ENCODE measurements around the gene CDH22. TPM values are rescaled to one million over a fixed set of nuclear protein-coding genes. Genes with fewer than 3 reads are reported as not detected.

Gene CDH22
- total RNA-seq, 1 donor from 2014 or later = 1.7 TPM

DNA sequence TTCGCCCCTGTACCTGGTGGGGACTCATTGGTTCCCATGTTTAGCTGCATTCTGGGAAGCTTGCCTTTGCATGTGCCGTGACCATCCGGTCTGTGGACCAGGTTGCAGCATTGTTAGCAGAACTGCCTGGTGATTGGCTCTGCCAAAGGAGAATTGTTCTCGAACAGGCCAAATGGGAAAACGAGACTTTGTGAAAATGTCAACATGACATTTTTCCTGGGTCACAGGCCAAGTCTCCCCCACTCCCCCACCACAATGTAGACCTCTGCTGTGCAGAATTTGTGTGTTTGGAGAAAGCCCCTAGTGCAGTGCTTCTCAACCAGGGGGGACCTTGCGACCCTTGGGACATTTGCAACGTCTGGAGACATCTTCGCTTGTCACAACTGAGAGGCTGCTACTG, 23.2 kb downstream of the CDH22 start:
- Histone ChIP-seq H3K4me3 (no peak overlapping the region), H3K36me3 (no peaks in the 10 kb centered on the region), H3K9me3 (no peaks in the 10 kb centered on the region), H3K4me1 (no peaks in the 10 kb centered on the region), H3K27ac (no peak overlapping the region), H3K27me3 (no peaks in the 10 kb centered on the region)
- intact Hi-C loops (cut with DNase I) = no loop called here
- no peak for DNase-seq (ENCODE audit: extremely low spot score in 2 of 2)
- no peak for TF ChIP-seq POLR2A (IDR thresholded peaks at IDR 0.05)
- no peak for TF ChIP-seq POLR2AphosphoS5 (IDR thresholded peaks at IDR 0.05; ENCODE audit: insufficient read depth in 1 of 2, low read depth in 1 of 2)
- TF ChIP-seq, protein P1, sequence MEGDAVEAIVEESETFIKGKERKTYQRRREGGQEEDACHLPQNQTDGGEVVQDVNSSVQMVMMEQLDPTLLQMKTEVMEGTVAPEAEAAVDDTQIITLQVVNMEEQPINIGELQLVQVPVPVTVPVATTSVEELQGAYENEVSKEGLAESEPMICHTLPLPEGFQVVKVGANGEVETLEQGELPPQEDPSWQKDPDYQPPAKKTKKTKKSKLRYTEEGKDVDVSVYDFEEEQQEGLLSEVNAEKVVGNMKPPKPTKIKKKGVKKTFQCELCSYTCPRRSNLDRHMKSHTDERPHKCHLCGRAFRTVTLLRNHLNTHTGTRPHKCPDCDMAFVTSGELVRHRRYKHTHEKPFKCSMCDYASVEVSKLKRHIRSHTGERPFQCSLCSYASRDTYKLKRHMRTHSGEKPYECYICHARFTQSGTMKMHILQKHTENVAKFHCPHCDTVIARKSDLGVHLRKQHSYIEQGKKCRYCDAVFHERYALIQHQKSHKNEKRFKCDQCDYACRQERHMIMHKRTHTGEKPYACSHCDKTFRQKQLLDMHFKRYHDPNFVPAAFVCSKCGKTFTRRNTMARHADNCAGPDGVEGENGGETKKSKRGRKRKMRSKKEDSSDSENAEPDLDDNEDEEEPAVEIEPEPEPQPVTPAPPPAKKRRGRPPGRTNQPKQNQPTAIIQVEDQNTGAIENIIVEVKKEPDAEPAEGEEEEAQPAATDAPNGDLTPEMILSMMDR (IDR thresholded peaks at IDR 0.05) = no peak

DNA sequence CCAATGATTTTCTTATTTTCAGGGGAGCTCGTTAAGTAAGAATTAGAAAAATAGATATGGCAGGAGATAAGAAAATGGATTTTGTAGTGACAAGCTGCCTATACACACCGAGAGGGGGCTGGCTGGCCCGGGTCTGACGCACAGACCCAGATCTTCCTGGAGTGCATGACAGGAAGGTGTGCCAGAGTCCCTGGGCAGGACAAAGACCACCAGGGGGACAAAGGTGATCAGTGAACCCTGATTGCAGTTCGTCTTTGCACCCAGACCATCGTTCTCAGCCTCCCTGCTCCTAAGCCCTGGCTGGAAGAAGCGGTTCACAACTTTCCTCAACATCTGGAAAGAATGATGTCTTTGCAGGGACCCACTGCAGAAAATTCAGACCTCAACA, 24.3 kb downstream of the CDH22 start:
- TF ChIP-seq POLR2A (IDR thresholded peaks at IDR 0.05) = no peak
- no peak for TF ChIP-seq POLR2AphosphoS5 (IDR thresholded peaks at IDR 0.05; ENCODE audit: insufficient read depth in 1 of 2, low read depth in 1 of 2)
- TF ChIP-seq, protein P1 (IDR thresholded peaks at IDR 0.05) = no peak
- H3K27ac ChIP-seq = no peak overlapping the region
- no peak overlapping the region for H3K4me3 ChIP-seq
- H3K27me3 ChIP-seq = no peaks in the 10 kb centered on the region
- intact Hi-C loops (cut with DNase I) = no loop called here
- no peaks in the 10 kb centered on the region for H3K9me3 ChIP-seq
- no peaks in the 10 kb centered on the region for H3K4me1 ChIP-seq
- no peaks in the 10 kb centered on the region for H3K36me3 ChIP-seq
- DNase-seq (ENCODE audit: extremely low spot score in 2 of 2) = no peak

DNA sequence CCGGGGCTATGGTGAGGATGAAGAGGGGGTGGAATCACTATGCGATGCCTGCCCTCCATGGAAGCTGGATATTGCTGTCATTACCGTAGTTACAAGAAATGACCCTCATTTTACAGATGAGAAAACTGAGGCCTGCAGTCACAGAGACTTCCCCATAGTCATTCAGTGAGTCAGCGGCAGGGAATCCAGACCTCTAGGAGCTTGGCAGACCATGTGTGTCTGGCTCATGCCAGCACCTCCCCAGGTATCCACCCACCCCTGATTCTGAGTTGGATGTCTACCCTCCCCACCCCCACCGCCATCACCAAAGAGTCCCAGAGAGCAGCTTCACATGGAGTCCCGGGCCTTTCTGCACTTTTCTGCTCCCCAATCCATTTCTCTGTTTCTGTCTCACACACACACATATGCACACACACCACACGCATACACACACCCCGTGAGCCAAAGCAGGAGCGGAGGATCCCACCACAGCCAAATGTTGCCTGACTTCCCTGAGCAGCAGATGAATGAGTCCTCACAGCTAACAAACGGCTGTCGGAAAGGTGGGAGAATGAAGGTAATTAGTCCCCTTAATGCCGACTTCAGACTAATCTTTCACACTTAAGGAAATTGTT, 24.8 kb downstream of the CDH22 start:
- Histone ChIP-seq H3K36me3 (no peaks in the 10 kb centered on the region), H3K4me3 (no peak overlapping the region), H3K9me3 (no peaks in the 10 kb centered on the region), H3K27me3 (no peaks in the 10 kb centered on the region), H3K27ac (no peak overlapping the region), H3K4me1 (no peaks in the 10 kb centered on the region)
- intact Hi-C loops (cut with DNase I) = no loop called here
- TF ChIP-seq, protein P1 (IDR thresholded peaks at IDR 0.05) = no peak
- no peak for TF ChIP-seq POLR2A (IDR thresholded peaks at IDR 0.05)
- DNase-seq (ENCODE audit: extremely low spot score in 2 of 2) = no peak

DNA sequence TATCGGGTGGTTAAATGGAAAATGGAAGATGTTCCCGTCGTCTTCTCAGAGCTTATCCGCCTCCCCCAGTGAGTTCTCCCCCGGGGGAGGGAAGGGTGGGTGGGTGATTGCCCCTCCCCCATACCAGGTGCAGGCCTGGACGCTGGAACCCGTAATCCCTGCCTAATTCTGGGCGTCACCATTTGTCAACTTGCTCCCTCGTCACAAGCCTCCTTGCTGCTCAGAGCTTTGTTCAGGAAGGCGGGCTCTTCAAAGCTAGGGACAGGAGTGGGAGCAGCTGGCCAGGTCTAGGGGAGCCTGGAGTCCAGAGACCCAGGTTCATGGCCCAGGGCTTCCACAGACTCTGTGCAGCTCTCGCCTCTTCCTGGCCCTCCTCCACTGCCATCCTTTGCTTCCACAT, 25.6 kb downstream of the CDH22 start:
- H3K4me3 ChIP-seq = no peak overlapping the region
- no peak for DNase-seq (ENCODE audit: extremely low spot score in 2 of 2)
- H3K36me3 ChIP-seq = no peaks in the 10 kb centered on the region
- no peaks in the 10 kb centered on the region for H3K4me1 ChIP-seq
- H3K9me3 ChIP-seq = no peaks in the 10 kb centered on the region
- intact Hi-C loops (cut with DNase I) = no loop called here
- no peak overlapping the region for H3K27ac ChIP-seq
- TF ChIP-seq POLR2AphosphoS5 (IDR thresholded peaks at IDR 0.05; ENCODE audit: insufficient read depth in 1 of 2, low read depth in 1 of 2) (no peak), POLR2A (IDR thresholded peaks at IDR 0.05) (no peak)
- TF ChIP-seq, protein P1 (IDR thresholded peaks at IDR 0.05) = no peak
- H3K27me3 ChIP-seq = no peaks in the 10 kb centered on the region

DNA sequence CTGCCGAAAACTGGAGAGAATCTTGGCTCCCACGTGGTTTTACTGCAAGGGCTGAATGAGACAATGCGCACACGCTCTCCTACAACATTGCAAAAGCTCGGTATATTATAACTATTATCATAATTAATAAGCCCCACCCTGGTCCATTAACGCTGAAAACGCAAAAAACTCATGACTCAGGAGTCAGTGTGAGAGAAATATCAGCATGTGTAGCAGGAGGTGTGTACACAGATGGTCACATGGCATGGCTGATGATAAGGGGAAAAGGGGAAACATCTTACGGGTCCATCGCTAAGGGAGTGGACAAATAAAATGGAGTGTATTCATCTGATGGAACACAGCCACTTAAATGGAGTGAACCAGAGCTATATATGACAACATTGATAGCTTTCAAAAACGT, 29.2 kb downstream of the CDH22 start:
- no peaks in the 10 kb centered on the region for H3K4me1 ChIP-seq
- no peaks in the 10 kb centered on the region for H3K9me3 ChIP-seq
- intact Hi-C loops (cut with DNase I) = no loop called here
- no peak for DNase-seq (ENCODE audit: extremely low spot score in 2 of 2)
- H3K27ac ChIP-seq = no peak overlapping the region
- no peaks in the 10 kb centered on the region for H3K36me3 ChIP-seq
- TF ChIP-seq POLR2A (IDR thresholded peaks at IDR 0.05) (no peak), POLR2AphosphoS5 (IDR thresholded peaks at IDR 0.05; ENCODE audit: insufficient read depth in 1 of 2, low read depth in 1 of 2) (no peak)
- TF ChIP-seq, protein P1 (IDR thresholded peaks at IDR 0.05) = no peak
- no peaks in the 10 kb centered on the region for H3K27me3 ChIP-seq
- no peak overlapping the region for H3K4me3 ChIP-seq
